Loucy (cell line): Measurements from ENCODE around the gene MROH9.

Experiments
- H2AFZ ChIP-seq: fragments of 200-600 bp; sonication (generic); 2 replicates; pipeline ENCODE4 v1.6.0; 2016; ENCODE audit warnings: antibody characterized with exemption, mild to moderate bottlenecking, low read length, moderate library complexity
- H3F3A ChIP-seq: fragments of 200-600 bp; 2 replicates; pipeline ENCODE4 v1.6.0; 2016; ENCODE audit warnings: antibody characterized with exemption, low read depth, mild to moderate bottlenecking
- H3K27me3 ChIP-seq: fragments of 200-600 bp; sonication (generic); 2 replicates; pipeline ENCODE4 v1.6.1; 2014; ENCODE audit warnings: low read length, mild to moderate bottlenecking; ENCODE audit not compliant: insufficient read depth, poor library complexity, severe bottlenecking
- H3K36me3 ChIP-seq: fragments of 200-600 bp; sonication (generic); 2 replicates; pipeline ENCODE4 v1.6.1; 2016; ENCODE audit warnings: low read length; ENCODE audit not compliant: insufficient read depth
- H3K4me1 ChIP-seq: fragments of 200-600 bp; sonication (generic); 2 replicates; pipeline ENCODE4 v1.5.1; 2014; ENCODE audit warnings: low read length, mild to moderate bottlenecking; ENCODE audit not compliant: insufficient read depth, poor library complexity, severe bottlenecking
- H3K4me2 ChIP-seq: fragments of 200-600 bp; sonication (generic); 2 replicates; pipeline ENCODE4 v1.6.0; 2014; ENCODE audit warnings: antibody characterized with exemption, low read length, low read depth, mild to moderate bottlenecking; ENCODE audit not compliant: poor library complexity, severe bottlenecking
- H3K4me3 ChIP-seq: fragments of 200-600 bp; sonication (generic); 2 replicates; pipeline ENCODE4 v1.5.1; 2014; ENCODE audit warnings: low read length, mild to moderate bottlenecking, mixed read lengths; ENCODE audit not compliant: poor library complexity, severe bottlenecking
- H3K79me2 ChIP-seq: fragments of 200-600 bp; sonication (generic); 2 replicates; pipeline ENCODE4 v1.6.1; 2014; ENCODE audit warnings: low read length; ENCODE audit not compliant: insufficient read depth
- H3K9ac ChIP-seq: fragments of 200-600 bp; sonication (generic); 2 replicates; pipeline ENCODE4 v1.6.0; 2014; ENCODE audit warnings: mild to moderate bottlenecking, low read depth, low read length, moderate library complexity; ENCODE audit not compliant: poor library complexity, severe bottlenecking
- H3K9me2 ChIP-seq: fragments of 200-600 bp; sonication (generic); replicated peaks from 2 replicates; pipeline ENCODE4 v1.6.1; 2016; ENCODE audit warnings: low read depth, low read length, mixed read lengths
- H3K9me3 ChIP-seq: fragments of 200-600 bp; sonication (generic); 2 replicates; pipeline ENCODE4 v1.6.1; 2014; ENCODE audit warnings: mild to moderate bottlenecking, antibody characterized with exemption, low read length, low read depth; ENCODE audit not compliant: insufficient read depth
- H4K20me1 ChIP-seq: fragments of 200-600 bp; sonication (generic); 2 replicates; pipeline ENCODE4 v1.6.0; 2014; ENCODE audit warnings: antibody characterized with exemption, low read length, mild to moderate bottlenecking; ENCODE audit not compliant: insufficient read depth, poor library complexity, severe bottlenecking
- EZH2phosphoT487 ChIP-seq: fragments of 200-600 bp; IDR thresholded peaks from 2 replicates; pipeline ENCODE4 v1.6.1; 2018; ENCODE audit warnings: antibody characterized with exemption, mild to moderate bottlenecking, moderate library complexity, borderline replicate concordance
- TF ChIP-seq, protein P1 (sequence below): fragments of 200-600 bp; sonication (generic); conservative IDR thresholded peaks from 2 replicates; pipeline ENCODE4 v1.5.1; 2014; ENCODE audit warnings: mild to moderate bottlenecking, antibody characterized with exemption, low read length

Gene MROH9

DNA sequence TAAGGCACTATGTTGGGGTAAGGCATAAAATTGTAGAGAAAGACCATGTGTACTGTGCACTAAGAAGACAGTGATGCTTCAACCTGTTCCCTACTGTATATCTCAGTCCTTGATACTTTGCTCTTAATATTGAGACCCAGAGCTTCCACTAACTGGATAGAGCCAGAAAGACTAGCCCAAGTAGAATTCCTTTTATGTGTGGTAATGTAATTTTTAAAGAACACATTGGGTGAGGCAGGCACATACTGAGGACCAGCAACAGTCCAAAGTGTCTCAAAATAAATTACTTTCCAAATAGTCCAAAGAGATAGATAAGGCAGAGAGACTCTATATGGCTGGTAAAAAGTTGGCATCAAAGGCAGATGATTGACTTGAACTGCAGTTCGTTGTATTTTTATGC, 31.4 kb upstream of the MROH9 start:
- Histone ChIP-seq H3K36me3 (no peaks in the 10 kb centered on the region), H3K4me3 (no peak overlapping the region)

DNA sequence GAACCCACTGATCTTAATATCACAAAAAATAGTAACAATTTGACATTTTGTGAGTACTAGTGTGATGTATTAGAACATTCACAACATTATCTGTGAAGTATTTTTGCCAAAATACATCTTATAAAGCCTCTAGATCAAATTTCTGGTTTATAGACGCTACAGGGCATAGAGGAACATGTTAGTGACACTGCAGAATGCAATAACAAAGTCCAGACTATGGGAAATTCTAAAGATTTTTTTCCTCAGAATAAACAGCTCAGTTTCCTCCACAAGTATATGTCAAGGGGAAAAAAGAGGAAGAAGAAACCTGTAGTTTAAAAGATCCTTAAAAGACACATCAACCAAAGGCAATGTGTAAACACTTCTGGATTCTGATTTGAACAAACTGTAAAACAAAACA, 26.4 kb upstream of the MROH9 start:
- no peaks in the 10 kb centered on the region for H3K36me3 ChIP-seq
- no peak overlapping the region for H3K4me3 ChIP-seq
- H3K27me3 ChIP-seq = no peaks in the 10 kb centered on the region
- no peak overlapping the region for H3K4me2 ChIP-seq
- no peaks in the 10 kb centered on the region for H3K9me2 ChIP-seq
- H3K4me1 ChIP-seq = no peaks in the 10 kb centered on the region
- no peaks in the 10 kb centered on the region for H3K79me2 ChIP-seq
- H3K9ac ChIP-seq = no peak overlapping the region
- no peaks in the 10 kb centered on the region for H3F3A ChIP-seq
- H2AFZ ChIP-seq = no peak overlapping the region
- H4K20me1 ChIP-seq = no peaks in the 10 kb centered on the region
- TF ChIP-seq, protein P1, sequence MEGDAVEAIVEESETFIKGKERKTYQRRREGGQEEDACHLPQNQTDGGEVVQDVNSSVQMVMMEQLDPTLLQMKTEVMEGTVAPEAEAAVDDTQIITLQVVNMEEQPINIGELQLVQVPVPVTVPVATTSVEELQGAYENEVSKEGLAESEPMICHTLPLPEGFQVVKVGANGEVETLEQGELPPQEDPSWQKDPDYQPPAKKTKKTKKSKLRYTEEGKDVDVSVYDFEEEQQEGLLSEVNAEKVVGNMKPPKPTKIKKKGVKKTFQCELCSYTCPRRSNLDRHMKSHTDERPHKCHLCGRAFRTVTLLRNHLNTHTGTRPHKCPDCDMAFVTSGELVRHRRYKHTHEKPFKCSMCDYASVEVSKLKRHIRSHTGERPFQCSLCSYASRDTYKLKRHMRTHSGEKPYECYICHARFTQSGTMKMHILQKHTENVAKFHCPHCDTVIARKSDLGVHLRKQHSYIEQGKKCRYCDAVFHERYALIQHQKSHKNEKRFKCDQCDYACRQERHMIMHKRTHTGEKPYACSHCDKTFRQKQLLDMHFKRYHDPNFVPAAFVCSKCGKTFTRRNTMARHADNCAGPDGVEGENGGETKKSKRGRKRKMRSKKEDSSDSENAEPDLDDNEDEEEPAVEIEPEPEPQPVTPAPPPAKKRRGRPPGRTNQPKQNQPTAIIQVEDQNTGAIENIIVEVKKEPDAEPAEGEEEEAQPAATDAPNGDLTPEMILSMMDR = no peak
- no peak for TF ChIP-seq EZH2phosphoT487
- no peaks in the 10 kb centered on the region for H3K9me3 ChIP-seq

More for the DNA sequence above, 31.4 kb upstream of the MROH9 start:
- no peaks in the 10 kb centered on the region for H3K9me3 ChIP-seq
- no peaks in the 10 kb centered on the region for H3K27me3 ChIP-seq
- no peak overlapping the region for H2AFZ ChIP-seq
- H3K4me2 ChIP-seq = no peak overlapping the region
- no peaks in the 10 kb centered on the region for H3K79me2 ChIP-seq
- no peaks in the 10 kb centered on the region for H3K9me2 ChIP-seq
- no peak for TF ChIP-seq EZH2phosphoT487
- TF ChIP-seq, protein P1 = no peak
- H3K9ac ChIP-seq = no peak overlapping the region
- H4K20me1 ChIP-seq = no peaks in the 10 kb centered on the region
- H3K4me1 ChIP-seq = no peaks in the 10 kb centered on the region
- H3F3A ChIP-seq = no peaks in the 10 kb centered on the region

DNA sequence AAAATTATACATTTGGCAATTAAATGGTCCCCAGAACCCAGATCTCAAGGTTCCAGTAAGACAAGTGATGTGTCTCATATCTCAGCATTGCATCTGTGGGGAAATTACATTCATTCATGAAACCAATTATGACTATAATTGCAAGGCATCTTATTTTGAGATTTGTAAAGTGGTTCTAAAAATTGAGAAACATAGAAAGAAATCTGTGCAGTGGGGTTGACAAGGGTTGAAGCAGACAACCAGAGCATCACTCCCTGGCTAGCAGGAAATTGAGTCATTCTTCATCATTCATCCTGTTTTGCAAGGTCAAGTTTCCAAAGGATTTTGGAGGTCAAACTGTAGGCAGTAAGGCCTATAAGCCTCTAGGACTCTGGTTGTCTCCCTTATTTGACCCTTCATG, 25.1 kb upstream of the MROH9 start:
- no peak overlapping the region for H3K4me2 ChIP-seq
- H3K79me2 ChIP-seq = no peaks in the 10 kb centered on the region
- no peak overlapping the region for H2AFZ ChIP-seq
- H3K9me2 ChIP-seq = no peaks in the 10 kb centered on the region
- H3K4me1 ChIP-seq = no peaks in the 10 kb centered on the region
- no peaks in the 10 kb centered on the region for H3F3A ChIP-seq
- no peak overlapping the region for H3K9ac ChIP-seq
- H3K4me3 ChIP-seq = no peak overlapping the region
- no peak for TF ChIP-seq EZH2phosphoT487
- TF ChIP-seq, protein P1 = no peak
- no peaks in the 10 kb centered on the region for H3K9me3 ChIP-seq
- no peaks in the 10 kb centered on the region for H4K20me1 ChIP-seq
- H3K36me3 ChIP-seq = no peaks in the 10 kb centered on the region
- H3K27me3 ChIP-seq = no peaks in the 10 kb centered on the region
